Duodenal mucosa (tissue), 2 donors: ENCODE measurements around the gene HYOU1.
A peak's percentile ranks its signal among the peaks of the same experiment; 100 is the strongest.
"Not testable (repeated sequence)": the region's sequence is repeated elsewhere in the genome, so short reads cannot be mapped to it uniquely, and the experiment has no call there.

ENCODE experiments used
- H3K27ac ChIP-seq: one replicate; pipeline ENCODE4 v1.7.0; 2013; ENCODE audit warnings: low read depth, low read length
- H3K27me3 ChIP-seq, 2 donors: one replicate each; pipeline ENCODE4 v1.7.0; 2013; ENCODE audit warnings: low read length in 2 of 2, control low read depth in 1 of 2; ENCODE audit not compliant: insufficient read depth in 2 of 2, control insufficient read depth in 1 of 2
- H3K36me3 ChIP-seq, 2 donors: one replicate each; pipeline ENCODE4 v1.7.0; 2013; ENCODE audit warnings: low read length in 2 of 2, control low read depth in 1 of 2; ENCODE audit not compliant: insufficient read depth in 2 of 2, control insufficient read depth in 1 of 2
- H3K4me1 ChIP-seq, 2 donors: one replicate each; pipeline ENCODE4 v1.7.0; 2013; ENCODE audit warnings: low read length in 2 of 2, control low read depth in 1 of 2; ENCODE audit not compliant: insufficient read depth in 2 of 2, control insufficient read depth in 1 of 2
- H3K4me3 ChIP-seq, 2 donors: one replicate each; pipeline ENCODE4 v1.7.0; 2013; ENCODE audit warnings: low read length in 2 of 2, low read depth in 1 of 2
- H3K9ac ChIP-seq, 2 donors: one replicate each; pipeline ENCODE4 v1.7.0; 2013; ENCODE audit warnings: low read length in 2 of 2, low read depth in 1 of 2
- H3K9me3 ChIP-seq, 2 donors: one replicate each; pipeline ENCODE4 v1.7.0; 2013; ENCODE audit warnings: low read length in 2 of 2, control low read depth in 1 of 2; ENCODE audit not compliant: control insufficient read depth in 1 of 2

HYOU1 gene, protein sequence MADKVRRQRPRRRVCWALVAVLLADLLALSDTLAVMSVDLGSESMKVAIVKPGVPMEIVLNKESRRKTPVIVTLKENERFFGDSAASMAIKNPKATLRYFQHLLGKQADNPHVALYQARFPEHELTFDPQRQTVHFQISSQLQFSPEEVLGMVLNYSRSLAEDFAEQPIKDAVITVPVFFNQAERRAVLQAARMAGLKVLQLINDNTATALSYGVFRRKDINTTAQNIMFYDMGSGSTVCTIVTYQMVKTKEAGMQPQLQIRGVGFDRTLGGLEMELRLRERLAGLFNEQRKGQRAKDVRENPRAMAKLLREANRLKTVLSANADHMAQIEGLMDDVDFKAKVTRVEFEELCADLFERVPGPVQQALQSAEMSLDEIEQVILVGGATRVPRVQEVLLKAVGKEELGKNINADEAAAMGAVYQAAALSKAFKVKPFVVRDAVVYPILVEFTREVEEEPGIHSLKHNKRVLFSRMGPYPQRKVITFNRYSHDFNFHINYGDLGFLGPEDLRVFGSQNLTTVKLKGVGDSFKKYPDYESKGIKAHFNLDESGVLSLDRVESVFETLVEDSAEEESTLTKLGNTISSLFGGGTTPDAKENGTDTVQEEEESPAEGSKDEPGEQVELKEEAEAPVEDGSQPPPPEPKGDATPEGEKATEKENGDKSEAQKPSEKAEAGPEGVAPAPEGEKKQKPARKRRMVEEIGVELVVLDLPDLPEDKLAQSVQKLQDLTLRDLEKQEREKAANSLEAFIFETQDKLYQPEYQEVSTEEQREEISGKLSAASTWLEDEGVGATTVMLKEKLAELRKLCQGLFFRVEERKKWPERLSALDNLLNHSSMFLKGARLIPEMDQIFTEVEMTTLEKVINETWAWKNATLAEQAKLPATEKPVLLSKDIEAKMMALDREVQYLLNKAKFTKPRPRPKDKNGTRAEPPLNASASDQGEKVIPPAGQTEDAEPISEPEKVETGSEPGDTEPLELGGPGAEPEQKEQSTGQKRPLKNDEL

DNA sequence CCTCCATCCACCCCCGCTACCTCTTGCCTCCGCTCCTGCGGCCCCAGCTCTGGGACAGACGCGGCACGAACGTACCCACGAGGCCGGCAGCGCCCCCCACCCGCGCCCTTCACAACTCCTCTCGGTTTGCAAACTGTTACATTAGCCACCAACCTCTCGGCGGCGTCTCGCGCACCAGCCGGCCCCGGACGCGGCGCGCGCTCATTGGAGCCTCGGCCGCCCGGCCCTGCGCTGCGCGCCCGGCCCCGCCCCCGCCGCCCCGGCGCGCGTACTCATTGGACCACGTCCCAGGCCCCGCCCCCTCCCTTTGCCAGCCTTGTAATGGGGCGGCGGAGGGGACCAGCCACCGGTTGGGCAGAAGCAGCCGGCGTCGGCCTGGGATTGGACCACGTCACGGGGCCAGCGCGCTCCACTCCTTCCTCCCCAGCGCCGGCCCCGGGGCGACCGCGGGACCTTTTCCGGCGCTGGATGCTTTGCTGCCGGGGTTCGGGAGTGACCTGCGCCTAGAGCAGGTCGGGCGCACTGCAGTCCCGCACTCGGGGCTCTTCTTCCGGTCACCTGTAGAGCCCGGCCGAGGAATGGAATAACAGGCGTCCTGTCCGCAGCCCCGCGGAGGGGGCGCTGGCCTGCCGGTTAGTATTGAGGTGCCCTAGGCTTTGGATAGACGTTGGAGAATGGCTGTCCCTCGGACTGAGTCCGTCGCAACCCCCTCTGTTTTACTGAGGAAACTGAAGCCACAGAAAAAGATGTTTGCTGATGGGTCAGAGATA is at the start of gene HYOU1:
Gene HYOU1 (minus strand): TSS at position 206 of the 770 bp plus-strand sequence. CDS start 1,045 bp downstream, outside the sequence.
- Histone ChIP-seq H3K4me3 (peak within 1 kb of the TSS; percentile 84 to 94), H3K4me1 (peaks cover 19 to 22% of the 10 kb centered on the region in 2 donors), H3K36me3 (peaks cover 30 to 33% of the 10 kb centered on the region in 2 donors), H3K27me3 (no peaks in the 10 kb centered on the region), H3K9ac (peak within 1 kb of the TSS; percentile 71 to 75), H3K27ac (peak within 1 kb of the TSS; percentile 73), H3K9me3 (no peaks in the 10 kb centered on the region)

DNA sequence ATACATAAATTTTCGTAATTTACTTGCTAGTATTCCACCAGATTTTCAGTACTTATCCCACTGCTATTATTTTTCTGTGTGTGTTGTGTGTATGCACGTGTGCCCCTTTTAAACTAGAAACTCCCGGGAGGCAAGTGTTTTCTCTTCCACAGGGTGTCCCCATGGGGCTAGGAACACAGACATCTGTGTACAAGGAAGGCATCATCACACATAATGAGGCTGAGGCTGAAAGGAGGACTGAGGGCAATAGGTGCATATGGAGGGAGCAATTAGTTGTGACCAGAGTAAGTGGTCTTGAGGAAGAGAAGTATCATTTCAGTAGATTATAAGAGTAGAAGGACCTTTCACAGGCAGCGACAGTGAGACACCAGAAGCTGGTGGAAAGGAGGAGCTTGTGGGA is 46.8 kb upstream of the HYOU1 start:
- H3K4me3 ChIP-seq: no peak overlapping the region
- no peaks in the 10 kb centered on the region for H3K27me3 ChIP-seq
- peaks cover 28 to 47% of the 10 kb centered on the region in 2 donors for H3K4me1 ChIP-seq
- no peak overlapping the region for H3K27ac ChIP-seq
- no peaks in the 10 kb centered on the region for H3K9me3 ChIP-seq
- no peaks in the 10 kb centered on the region for H3K36me3 ChIP-seq
- H3K9ac ChIP-seq: no peak overlapping the region

DNA sequence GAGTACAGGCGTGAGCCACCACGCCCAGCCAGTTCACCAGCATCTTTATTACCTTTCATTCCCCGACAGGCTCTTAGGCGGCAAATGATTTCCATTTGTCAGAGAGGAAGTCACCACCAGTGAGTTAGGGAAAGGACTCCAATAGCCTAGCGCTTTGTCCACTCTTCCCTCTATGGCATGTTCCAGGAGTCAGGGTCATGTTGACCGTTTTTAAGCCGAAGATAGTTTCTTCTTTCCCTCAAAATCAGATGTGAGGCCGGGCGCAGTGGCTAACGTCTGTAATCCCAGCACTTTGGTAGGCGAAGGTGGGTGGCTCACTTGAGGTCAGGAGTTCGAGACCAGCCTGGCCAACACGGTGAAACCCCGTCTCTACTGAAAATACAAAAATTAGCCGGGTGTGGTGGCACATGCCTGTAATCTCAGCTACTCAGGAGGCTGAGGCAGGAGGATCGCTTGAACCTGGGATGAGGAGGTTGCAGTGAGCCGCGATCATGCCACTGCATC is 46.2 kb upstream of the HYOU1 start:
- H3K4me1 ChIP-seq: peaks cover 22 to 41% of the 10 kb centered on the region in 2 donors
- H3K36me3 ChIP-seq, H3K9me3 ChIP-seq, H3K27me3 ChIP-seq: not testable (repeated sequence)
- peak overlapping the region in 1 of 2 donors; percentile 93 for H3K4me3 ChIP-seq
- H3K27ac ChIP-seq: peak overlapping the region; percentile 55
- peak overlapping the region in 1 of 2 donors; percentile 87 for H3K9ac ChIP-seq

DNA sequence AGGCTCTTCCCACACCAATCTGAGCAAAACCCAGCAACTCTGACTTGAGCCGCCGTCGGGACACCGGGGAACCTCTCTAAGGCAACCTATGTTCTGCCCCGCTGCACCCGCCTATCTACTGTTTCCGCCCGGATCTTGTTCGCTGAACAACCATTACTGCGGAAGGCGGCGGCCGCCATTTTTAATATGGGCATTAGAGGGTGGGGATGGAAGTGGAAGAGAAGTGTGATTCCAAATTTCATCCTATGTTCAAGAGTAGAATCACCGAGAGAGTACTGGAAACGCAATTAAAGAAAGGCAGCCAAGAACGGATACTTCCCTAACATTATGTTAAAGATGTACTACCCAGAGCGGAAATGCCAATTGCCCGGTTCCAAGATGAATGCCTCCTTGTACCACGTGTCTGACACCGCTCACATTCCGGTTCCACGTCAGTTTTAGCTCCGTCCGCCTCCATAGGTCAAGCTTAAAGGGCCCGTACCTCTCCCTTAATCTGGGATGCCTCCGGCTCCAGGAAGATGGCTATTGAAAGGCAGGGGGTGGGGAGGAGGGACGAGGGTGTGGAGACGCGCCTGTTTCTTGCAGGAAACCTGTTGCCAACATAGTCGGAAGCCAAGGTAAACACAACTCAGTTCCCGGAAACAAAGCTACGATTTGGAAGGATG is 44.9 kb upstream of the HYOU1 start, which contains the start of gene DPAGT1:
Gene DPAGT1 (minus strand): TSS at position 95 of the 665 bp plus-strand sequence. CDS start 198 bp downstream, outside the sequence.
- Histone ChIP-seq H3K4me1 (peaks cover 20 to 37% of the 10 kb centered on the region in 2 donors), H3K36me3 (peaks cover 8 to 15% of the 10 kb centered on the region in 2 donors), H3K9me3 (no peaks in the 10 kb centered on the region), H3K27me3 (no peaks in the 10 kb centered on the region), H3K9ac (peak within 1 kb of the TSS; percentile 87 to 93), H3K4me3 (peak within 1 kb of the TSS; percentile 92 to 93), H3K27ac (peak within 1 kb of the TSS; percentile 87)

DNA sequence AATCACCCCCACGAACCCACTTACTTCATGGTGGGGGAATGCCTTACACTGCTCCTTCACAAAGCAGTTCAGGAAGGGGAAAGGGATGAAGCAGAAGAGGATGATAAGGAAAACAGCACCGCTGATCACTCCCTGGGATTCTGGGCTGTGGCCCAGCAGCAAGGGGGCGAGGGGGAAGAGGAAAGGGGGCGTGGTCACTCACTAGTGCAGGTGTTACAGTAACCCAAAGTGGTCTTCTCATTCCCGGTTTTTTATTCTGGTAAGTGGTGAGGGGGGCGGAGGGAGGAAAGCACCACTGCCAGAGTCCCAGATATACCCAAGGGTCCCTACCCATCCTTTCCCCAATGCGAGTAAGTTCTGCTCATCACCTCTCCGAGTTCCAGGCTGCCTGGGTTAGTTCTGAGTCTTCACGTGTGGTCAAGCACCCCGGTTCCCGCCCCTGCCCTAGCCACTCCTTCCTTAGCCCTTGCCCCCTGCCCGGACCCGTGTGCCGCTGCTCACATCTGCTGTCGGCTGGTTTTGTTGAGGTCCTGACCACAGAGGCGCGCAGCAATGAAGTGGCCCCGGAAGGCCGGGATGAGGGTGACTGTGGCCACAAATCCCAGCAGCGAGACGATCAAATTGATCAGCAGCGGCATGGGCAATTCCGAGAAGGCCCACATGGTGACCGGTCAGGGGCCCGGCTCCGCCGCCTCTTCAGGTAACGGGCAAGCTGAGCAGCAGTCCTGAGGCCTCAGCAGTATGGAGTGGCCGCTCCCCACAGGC is 44.2 kb upstream of the HYOU1 start:
- Histone ChIP-seq H3K4me1 (peaks cover 13 to 30% of the 10 kb centered on the region in 2 donors), H3K9me3 (no peaks in the 10 kb centered on the region), H3K9ac (peak overlapping the region; percentile 87 to 93), H3K27ac (peak overlapping the region; percentile 87), H3K27me3 (no peaks in the 10 kb centered on the region), H3K4me3 (peak overlapping the region; percentile 92 to 93), H3K36me3 (peaks cover 12 to 21% of the 10 kb centered on the region in 2 donors)

DNA sequence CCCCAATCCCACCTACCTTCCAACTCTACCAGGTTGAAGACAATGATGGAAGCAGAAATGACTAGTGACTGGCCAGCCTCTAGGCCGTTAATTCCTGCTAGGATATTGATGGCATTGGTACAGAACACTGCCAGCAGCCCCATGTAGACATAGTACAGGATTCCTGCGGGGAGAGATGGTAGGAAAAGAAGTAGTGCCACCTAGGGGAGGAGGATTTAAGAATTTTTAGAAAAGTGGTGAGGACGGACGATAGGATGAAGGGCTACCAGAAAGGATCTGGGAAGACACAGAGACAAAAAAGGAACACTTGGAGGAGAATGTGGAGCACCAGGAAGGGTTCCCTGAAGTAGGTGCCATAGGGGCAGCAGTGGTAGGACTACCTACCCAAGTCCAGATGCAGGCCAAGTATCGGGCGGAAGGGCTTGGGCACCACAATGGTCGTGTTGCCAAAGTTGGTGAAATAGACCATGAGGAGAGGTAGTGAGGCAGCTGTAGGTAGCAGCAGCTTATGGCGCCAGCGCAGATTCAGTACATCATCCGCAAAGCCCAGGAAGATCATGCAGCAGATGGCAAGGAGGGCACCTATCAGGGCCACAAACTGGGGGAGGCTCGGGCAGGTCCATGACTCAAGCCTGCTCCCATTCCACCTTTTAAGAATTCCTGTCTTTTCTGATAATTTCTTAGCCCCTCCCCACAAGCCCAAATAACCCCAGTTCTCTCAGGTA is 43.4 kb upstream of the HYOU1 start:
- Histone ChIP-seq H3K27me3 (no peaks in the 10 kb centered on the region), H3K27ac (no peak overlapping the region), H3K9ac (peak overlapping the region; percentile 87 to 93), H3K4me3 (peak overlapping the region; percentile 92 to 93), H3K9me3 (no peaks in the 10 kb centered on the region), H3K4me1 (peaks cover 12 to 30% of the 10 kb centered on the region in 2 donors), H3K36me3 (peaks cover 12 to 21% of the 10 kb centered on the region in 2 donors)

DNA sequence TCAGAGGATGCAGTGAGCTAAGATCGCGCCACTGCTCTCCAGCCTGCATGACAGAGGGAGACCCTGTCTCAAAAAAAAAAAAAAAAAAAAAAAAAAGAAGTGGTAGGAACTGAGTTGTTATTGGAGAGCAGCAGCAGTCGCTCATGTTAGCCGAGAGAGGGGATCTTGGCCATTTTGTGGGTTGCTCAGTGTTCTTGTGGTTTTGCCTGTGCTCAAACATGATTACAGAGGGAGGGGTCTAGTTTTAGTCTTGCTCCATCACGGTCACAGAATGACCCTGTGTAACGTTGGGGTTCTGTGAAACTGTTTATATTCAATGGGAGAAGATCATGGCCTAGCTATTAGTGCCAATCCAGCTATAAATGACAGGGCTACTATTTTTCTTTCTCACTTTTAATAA is 42.7 kb upstream of the HYOU1 start:
- Histone ChIP-seq H3K9ac (no peak overlapping the region), H3K4me3 (no peak overlapping the region), H3K4me1 (peaks cover 12 to 30% of the 10 kb centered on the region in 2 donors), H3K36me3 (peaks cover 12 to 21% of the 10 kb centered on the region in 2 donors), H3K27ac (no peak overlapping the region), H3K9me3 (no peaks in the 10 kb centered on the region), H3K27me3 (no peaks in the 10 kb centered on the region)

DNA sequence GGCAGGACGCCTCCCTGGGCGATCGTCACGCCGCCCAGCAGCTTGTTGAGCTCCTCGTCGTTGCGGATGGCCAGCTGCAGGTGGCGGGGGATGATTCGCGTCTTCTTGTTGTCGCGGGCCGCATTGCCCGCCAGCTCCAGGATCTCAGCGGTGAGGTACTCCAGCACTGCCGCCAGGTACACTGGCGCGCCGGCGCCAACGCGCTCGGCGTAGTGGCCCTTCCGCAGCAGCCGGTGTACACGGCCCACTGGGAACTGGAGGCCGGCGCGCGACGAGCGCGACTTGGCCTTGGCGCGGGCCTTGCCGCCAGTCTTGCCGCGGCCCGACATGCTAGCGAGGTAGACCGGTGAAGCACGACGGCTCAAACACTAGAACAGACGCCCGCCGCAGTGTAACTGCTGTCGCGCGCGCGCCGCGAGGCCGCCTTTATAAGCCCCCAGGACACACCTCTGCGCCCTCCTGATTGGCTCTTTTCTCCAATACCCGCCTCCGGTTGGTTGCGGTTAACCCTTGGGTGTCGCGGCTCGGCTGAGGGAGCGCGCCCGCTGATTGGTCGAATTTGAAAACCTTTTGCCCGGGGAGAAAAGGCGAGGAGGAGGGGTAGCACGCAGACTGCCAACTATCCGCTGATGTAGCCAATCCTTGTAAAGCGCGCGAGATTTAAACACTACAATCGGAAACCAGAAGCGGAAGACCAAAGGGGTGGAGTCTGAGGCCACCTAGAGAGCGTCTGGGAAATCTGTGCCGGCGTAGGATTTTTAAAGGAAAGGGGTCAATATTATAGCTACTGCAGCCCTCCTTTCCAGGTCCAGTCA is 38.3 kb upstream of the HYOU1 start:
- Histone ChIP-seq H3K4me1 (peaks cover 22 to 23% of the 10 kb centered on the region in 2 donors), H3K9ac (peak overlapping the region; percentile 80 to 84), H3K36me3 (peaks cover 12 to 36% of the 10 kb centered on the region in 2 donors), H3K27me3 (no peaks in the 10 kb centered on the region), H3K9me3 (no peaks in the 10 kb centered on the region), H3K27ac (peak overlapping the region; percentile 81), H3K4me3 (peak overlapping the region; percentile 79 to 85)
